K562 (cell line): ENCODE results near the gene FAM149B1.

Source experiments
- FOXK2 ChIP-seq, 2 experiments: fragments of 450-650 bp; IDR thresholded peaks in 1 of 2; conservative IDR thresholded peaks in 1 of 2; 2 replicates each; pipeline ENCODE4 v1.6.1; 2016; ENCODE audit warnings: low read depth in 2 of 2, mild to moderate bottlenecking in 1 of 2
- ID3 ChIP-seq, 2 experiments: fragments of 250-450 bp in 1 of 2; fragments of 450-650 bp in 1 of 2; sonication (Bioruptor Pico) in 1 of 2; IDR thresholded peaks; 2 replicates each; pipeline versions ENCODE4 v1.6.1 to v1.8.0; 2016 to 2021; ENCODE audit warnings: mild to moderate bottlenecking in 2 of 2, moderate library complexity in 2 of 2, missing compliant biosample characterization in 1 of 2, missing genetic modification characterization in 1 of 2
- POLR2AphosphoS5 ChIP-seq: IDR thresholded peaks from 2 replicates; pipeline ENCODE4 v1.6.1; 2011; ENCODE audit warnings: mild to moderate bottlenecking, low read depth, low read length, moderate library complexity; ENCODE audit not compliant: control insufficient read depth, insufficient read depth
- YBX1 ChIP-seq: fragments of 450-650 bp; IDR thresholded peaks from 2 replicates; pipeline ENCODE4 v1.7.1; 2016; ENCODE audit warnings: mild to moderate bottlenecking
- TF ChIP-seq, protein P1 (sequence below), 3 experiments: IDR thresholded peaks in 2 of 3; conservative IDR thresholded peaks in 1 of 3; 2 replicates each; pipeline ENCODE4 v1.5.1; 2011 to 2012; ENCODE audit warnings: low read length in 3 of 3, mild to moderate bottlenecking in 3 of 3, control low read depth in 2 of 3, improper control_type of control experiment in 1 of 3, inconsistent platforms in 1 of 3, low read depth in 1 of 3, mixed read lengths in 1 of 3, moderate library complexity in 1 of 3; ENCODE audit not compliant: insufficient read depth in 2 of 3
- TF ChIP-seq, protein P2 (sequence below): sonication (generic); formaldehyde crosslinking; IDR thresholded peaks from 2 replicates; pipeline ENCODE4 v1.8.0; 2022; ENCODE audit warnings: mild to moderate bottlenecking, missing genetic modification reagents

GRCh38 chr10:73209705-73210104 lies 41.8 kb downstream of the FAM149B1 start:
- TF ChIP-seq POLR2AphosphoS5 (no peak), FOXK2 (conservative IDR thresholded peaks at IDR 0.05 in 1 of 2, IDR thresholded peaks at IDR 0.05 in 1 of 2; ENCODE audit: low read depth in 2 of 2) (no peak), YBX1 (no peak), ID3 (CRISPR knock-in tag; IDR thresholded peaks at IDR 0.05) (no peak), ID3 (tag; IDR thresholded peaks at IDR 0.05) (no peak)
- TF ChIP-seq, protein P1, sequence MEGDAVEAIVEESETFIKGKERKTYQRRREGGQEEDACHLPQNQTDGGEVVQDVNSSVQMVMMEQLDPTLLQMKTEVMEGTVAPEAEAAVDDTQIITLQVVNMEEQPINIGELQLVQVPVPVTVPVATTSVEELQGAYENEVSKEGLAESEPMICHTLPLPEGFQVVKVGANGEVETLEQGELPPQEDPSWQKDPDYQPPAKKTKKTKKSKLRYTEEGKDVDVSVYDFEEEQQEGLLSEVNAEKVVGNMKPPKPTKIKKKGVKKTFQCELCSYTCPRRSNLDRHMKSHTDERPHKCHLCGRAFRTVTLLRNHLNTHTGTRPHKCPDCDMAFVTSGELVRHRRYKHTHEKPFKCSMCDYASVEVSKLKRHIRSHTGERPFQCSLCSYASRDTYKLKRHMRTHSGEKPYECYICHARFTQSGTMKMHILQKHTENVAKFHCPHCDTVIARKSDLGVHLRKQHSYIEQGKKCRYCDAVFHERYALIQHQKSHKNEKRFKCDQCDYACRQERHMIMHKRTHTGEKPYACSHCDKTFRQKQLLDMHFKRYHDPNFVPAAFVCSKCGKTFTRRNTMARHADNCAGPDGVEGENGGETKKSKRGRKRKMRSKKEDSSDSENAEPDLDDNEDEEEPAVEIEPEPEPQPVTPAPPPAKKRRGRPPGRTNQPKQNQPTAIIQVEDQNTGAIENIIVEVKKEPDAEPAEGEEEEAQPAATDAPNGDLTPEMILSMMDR (IDR thresholded peaks at IDR 0.05 in 2 of 3, conservative IDR thresholded peaks at IDR 0.05 in 1 of 3; ENCODE audit: insufficient read depth in 2 of 3, low read depth in 1 of 3, low read length in 3 of 3) = no peak
- TF ChIP-seq, protein P2, sequence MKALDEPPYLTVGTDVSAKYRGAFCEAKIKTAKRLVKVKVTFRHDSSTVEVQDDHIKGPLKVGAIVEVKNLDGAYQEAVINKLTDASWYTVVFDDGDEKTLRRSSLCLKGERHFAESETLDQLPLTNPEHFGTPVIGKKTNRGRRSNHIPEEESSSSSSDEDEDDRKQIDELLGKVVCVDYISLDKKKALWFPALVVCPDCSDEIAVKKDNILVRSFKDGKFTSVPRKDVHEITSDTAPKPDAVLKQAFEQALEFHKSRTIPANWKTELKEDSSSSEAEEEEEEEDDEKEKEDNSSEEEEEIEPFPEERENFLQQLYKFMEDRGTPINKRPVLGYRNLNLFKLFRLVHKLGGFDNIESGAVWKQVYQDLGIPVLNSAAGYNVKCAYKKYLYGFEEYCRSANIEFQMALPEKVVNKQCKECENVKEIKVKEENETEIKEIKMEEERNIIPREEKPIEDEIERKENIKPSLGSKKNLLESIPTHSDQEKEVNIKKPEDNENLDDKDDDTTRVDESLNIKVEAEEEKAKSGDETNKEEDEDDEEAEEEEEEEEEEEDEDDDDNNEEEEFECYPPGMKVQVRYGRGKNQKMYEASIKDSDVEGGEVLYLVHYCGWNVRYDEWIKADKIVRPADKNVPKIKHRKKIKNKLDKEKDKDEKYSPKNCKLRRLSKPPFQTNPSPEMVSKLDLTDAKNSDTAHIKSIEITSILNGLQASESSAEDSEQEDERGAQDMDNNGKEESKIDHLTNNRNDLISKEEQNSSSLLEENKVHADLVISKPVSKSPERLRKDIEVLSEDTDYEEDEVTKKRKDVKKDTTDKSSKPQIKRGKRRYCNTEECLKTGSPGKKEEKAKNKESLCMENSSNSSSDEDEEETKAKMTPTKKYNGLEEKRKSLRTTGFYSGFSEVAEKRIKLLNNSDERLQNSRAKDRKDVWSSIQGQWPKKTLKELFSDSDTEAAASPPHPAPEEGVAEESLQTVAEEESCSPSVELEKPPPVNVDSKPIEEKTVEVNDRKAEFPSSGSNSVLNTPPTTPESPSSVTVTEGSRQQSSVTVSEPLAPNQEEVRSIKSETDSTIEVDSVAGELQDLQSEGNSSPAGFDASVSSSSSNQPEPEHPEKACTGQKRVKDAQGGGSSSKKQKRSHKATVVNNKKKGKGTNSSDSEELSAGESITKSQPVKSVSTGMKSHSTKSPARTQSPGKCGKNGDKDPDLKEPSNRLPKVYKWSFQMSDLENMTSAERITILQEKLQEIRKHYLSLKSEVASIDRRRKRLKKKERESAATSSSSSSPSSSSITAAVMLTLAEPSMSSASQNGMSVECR (CRISPR knock-in tag) = no peak
